ENCODE measurements around the gene MAGI2. TPM values are rescaled to one million over a fixed set of nuclear protein-coding genes. Genes with fewer than 3 reads are reported as not detected.
A peak's percentile ranks its signal among the peaks of the same experiment; 100 is the strongest.

Gene MAGI2
- total and polyA plus RNA-seq, 2 experiments from 2014 or later: 16.8 to 24.7 TPM

DNA sequence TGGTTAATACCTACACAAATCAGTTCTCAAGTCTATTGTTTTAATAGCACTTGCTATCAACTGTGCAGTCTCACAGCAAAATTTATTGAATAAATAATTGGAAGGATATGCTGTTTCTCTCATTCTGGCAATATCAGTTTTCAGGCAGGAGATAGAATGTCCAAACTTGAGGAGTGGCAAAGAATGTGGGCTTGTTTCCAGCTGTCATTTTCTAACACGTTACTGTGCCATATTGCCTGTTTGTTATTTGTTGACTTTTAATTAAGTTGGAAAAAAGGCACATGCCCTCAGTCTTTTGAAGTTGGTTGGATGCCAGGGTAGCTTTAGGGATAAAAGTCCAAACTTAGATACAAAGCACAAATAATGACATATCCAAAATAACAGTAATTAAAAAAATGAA, 52.2 kb downstream of the MAGI2 start:
- no peak for DNase-seq (ENCODE audit: low read depth in 1 of 2, low spot score in 1 of 2)
- H3K4me1 ChIP-seq (ENCODE audit: low read depth): peaks cover 15% of the 10 kb centered on the region
- no peaks in the 10 kb centered on the region for H3K27me3 ChIP-seq
- no peaks in the 10 kb centered on the region for H3K36me3 ChIP-seq
- no peak overlapping the region for H3K4me3 ChIP-seq
- H3K27ac ChIP-seq: no peak overlapping the region
- TF ChIP-seq, protein P1, sequence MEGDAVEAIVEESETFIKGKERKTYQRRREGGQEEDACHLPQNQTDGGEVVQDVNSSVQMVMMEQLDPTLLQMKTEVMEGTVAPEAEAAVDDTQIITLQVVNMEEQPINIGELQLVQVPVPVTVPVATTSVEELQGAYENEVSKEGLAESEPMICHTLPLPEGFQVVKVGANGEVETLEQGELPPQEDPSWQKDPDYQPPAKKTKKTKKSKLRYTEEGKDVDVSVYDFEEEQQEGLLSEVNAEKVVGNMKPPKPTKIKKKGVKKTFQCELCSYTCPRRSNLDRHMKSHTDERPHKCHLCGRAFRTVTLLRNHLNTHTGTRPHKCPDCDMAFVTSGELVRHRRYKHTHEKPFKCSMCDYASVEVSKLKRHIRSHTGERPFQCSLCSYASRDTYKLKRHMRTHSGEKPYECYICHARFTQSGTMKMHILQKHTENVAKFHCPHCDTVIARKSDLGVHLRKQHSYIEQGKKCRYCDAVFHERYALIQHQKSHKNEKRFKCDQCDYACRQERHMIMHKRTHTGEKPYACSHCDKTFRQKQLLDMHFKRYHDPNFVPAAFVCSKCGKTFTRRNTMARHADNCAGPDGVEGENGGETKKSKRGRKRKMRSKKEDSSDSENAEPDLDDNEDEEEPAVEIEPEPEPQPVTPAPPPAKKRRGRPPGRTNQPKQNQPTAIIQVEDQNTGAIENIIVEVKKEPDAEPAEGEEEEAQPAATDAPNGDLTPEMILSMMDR (IDR thresholded peaks at IDR 0.05; ENCODE audit: low read depth, low read length): no peak
- H3K9me3 ChIP-seq (ENCODE audit: low read depth): no peaks in the 10 kb centered on the region

DNA sequence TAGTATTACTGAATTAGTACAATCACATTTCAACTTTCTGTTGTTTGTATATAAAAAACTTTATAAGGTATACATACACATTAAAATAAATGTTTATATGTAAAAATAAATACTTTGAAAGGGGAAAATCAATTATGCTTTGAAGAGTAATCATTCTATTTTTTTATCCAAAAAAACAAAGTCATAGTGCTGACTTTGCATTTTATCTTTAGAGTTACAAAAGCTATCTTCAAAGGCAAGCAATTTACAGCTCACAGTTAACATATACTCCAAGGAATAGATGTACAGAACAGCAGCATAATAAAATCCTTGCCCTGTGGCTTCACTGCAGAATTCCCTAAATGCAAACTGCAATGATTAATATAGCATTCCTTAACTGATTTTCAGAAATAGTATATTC, 53.2 kb downstream of the MAGI2 start:
- H3K27me3 ChIP-seq: no peaks in the 10 kb centered on the region
- no peak overlapping the region for H3K27ac ChIP-seq
- peaks cover 7% of the 10 kb centered on the region for H3K4me1 ChIP-seq (ENCODE audit: low read depth)
- DNase-seq (ENCODE audit: low read depth in 1 of 2, low spot score in 1 of 2): no peak
- TF ChIP-seq, protein P1 (IDR thresholded peaks at IDR 0.05; ENCODE audit: low read depth, low read length): no peak
- no peaks in the 10 kb centered on the region for H3K36me3 ChIP-seq
- no peak overlapping the region for H3K4me3 ChIP-seq
- H3K9me3 ChIP-seq (ENCODE audit: low read depth): no peaks in the 10 kb centered on the region

DNA sequence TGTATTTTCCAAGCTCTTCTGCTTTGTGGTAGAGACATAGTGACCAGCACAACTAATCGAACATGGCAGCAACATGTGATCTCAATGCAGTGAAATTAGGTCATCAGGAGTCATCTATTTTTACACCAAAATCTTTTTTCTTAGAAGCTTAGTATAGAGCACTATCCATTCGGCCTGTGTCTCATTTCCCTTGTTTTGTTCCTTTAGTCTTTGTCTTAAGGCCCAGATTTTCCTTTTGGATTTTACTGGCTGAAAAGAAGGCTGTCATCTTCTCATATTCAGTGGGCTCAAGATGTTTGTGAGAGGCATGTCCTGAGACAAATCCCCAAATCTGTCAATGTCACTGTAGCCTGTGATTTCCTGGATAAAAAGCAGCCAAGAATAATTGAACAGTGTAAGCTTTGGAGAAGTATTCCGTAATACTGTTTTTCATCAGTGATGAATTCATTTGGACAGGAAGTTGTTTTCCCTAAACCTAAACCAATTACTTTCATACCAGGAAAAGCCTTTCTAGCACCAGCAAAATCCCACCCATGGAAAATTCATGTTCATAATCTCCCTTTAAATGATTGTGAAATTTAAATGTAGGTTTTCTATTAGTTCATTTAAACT, 55.2 kb downstream of the MAGI2 start:
- Histone ChIP-seq H3K27me3 (no peaks in the 10 kb centered on the region), H3K36me3 (no peaks in the 10 kb centered on the region), H3K4me1 (ENCODE audit: low read depth) (no peaks in the 10 kb centered on the region), H3K27ac (no peak overlapping the region), H3K9me3 (ENCODE audit: low read depth) (no peaks in the 10 kb centered on the region), H3K4me3 (no peak overlapping the region)
- TF ChIP-seq, protein P1 (IDR thresholded peaks at IDR 0.05; ENCODE audit: low read depth, low read length): no peak
- no peak for DNase-seq (ENCODE audit: low read depth in 1 of 2, low spot score in 1 of 2)

DNA sequence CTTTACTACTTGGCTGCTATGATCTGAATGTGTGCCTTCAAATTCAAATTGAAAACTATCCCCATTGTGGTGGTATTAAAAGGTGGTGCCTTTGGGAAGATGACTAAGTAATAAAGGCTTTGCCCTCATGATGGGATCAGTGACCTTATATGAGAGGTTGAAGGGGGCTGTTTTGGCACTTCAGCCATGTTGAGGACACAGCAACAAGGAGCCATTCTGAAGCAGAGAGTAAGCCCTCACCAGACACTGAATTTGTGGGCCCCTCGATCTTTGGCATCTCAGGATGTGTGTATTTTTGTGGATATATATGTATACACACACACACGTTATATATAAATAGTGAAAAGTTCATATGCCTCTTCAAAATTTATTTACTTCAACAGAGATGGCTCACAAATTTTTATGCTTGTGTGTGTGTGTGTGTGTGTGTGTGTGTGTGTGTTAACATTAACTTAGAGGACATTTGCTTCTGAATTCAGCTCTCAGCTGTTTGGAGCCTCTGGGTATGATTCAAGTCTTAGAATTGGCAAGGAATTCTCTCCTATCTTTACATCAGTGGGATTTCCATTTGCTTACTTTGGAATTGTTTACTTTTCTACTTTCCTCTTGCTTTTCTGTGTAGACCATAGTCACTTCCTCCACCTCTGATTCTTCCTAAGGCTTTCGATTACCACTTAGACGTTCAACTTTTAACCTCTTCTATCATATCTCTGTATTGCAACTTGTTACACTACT, 66.6 kb downstream of the MAGI2 start:
- no peak overlapping the region for H3K4me3 ChIP-seq
- no peaks in the 10 kb centered on the region for H3K9me3 ChIP-seq (ENCODE audit: low read depth)
- H3K4me1 ChIP-seq (ENCODE audit: low read depth): no peaks in the 10 kb centered on the region
- TF ChIP-seq, protein P1 (IDR thresholded peaks at IDR 0.05; ENCODE audit: low read depth, low read length): no peak
- H3K36me3 ChIP-seq: no peaks in the 10 kb centered on the region
- DNase-seq (ENCODE audit: low read depth in 1 of 2, low spot score in 1 of 2): peak in 1 of 2 donors; percentile 26
- no peaks in the 10 kb centered on the region for H3K27me3 ChIP-seq
- H3K27ac ChIP-seq: no peak overlapping the region

DNA sequence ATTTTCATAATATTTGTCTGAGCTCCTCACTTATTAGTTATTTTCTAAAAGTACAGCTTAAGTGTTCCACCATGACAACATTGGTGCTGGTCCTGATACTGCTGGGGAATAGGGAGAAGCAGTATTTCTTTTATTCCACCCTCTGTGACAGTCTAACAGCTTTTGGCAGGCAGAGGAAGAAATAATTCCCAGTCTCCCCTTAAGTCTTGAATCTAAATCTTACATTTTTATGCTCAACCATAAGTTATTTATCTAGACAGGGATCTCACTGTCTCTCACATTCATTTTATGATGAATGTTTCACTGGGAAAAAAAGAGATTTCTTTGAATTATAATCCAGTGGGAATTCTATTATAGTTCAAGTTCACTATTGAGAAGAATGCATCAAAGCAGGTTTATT, 71.5 kb downstream of the MAGI2 start:
- no peaks in the 10 kb centered on the region for H3K9me3 ChIP-seq (ENCODE audit: low read depth)
- DNase-seq (ENCODE audit: low read depth in 1 of 2, low spot score in 1 of 2): no peak
- no peaks in the 10 kb centered on the region for H3K36me3 ChIP-seq
- H3K27ac ChIP-seq: no peak overlapping the region
- no peak overlapping the region for H3K4me3 ChIP-seq
- H3K27me3 ChIP-seq: no peaks in the 10 kb centered on the region
- no peaks in the 10 kb centered on the region for H3K4me1 ChIP-seq (ENCODE audit: low read depth)
- TF ChIP-seq, protein P1 (IDR thresholded peaks at IDR 0.05; ENCODE audit: low read depth, low read length): no peak

Measured in cardiac muscle cell (in vitro differentiated cells and primary cell).